Neuronal stem cell (in vitro differentiated cells): ENCODE results near the gene LMO1.

Experiments used
- DNase-seq: peaks from one replicate; pipeline ENCODE4 v3.0.0-alpha.2; 2013; ENCODE audit warnings: low spot score
- H2AFZ ChIP-seq: one replicate; pipeline ENCODE4 v1.6.1; 2013; ENCODE audit warnings: mild to moderate bottlenecking, low read length, inconsistent platforms
- H2AK5ac ChIP-seq: 2 replicates; pipeline ENCODE4 v1.6.1; 2013; ENCODE audit warnings: low read depth, mild to moderate bottlenecking, inconsistent platforms, low read length, moderate library complexity, mixed read lengths
- H2BK120ac ChIP-seq: 2 replicates; pipeline ENCODE4 v1.6.1; 2013; ENCODE audit warnings: low read depth, mild to moderate bottlenecking, inconsistent platforms, low read length, moderate library complexity, mixed read lengths
- H2BK12ac ChIP-seq: one replicate; pipeline ENCODE4 v1.6.1; 2013; ENCODE audit warnings: low read length, inconsistent platforms
- H2BK15ac ChIP-seq: 2 replicates; pipeline ENCODE4 v1.6.1; 2013; ENCODE audit warnings: mild to moderate bottlenecking, low read length, inconsistent platforms, mixed read lengths
- H2BK5ac ChIP-seq: one replicate; pipeline ENCODE4 v1.6.1; 2013; ENCODE audit warnings: inconsistent platforms, mild to moderate bottlenecking, low read length, moderate library complexity
- H3K14ac ChIP-seq: one replicate; pipeline ENCODE4 v1.6.1; 2013; ENCODE audit warnings: low read length, inconsistent platforms
- H3K18ac ChIP-seq: 2 replicates; pipeline ENCODE4 v1.6.1; 2013; ENCODE audit warnings: low read length, inconsistent platforms
- H3K23ac ChIP-seq: 2 replicates; pipeline ENCODE4 v1.6.1; 2013; ENCODE audit warnings: low read depth, mild to moderate bottlenecking, mixed read lengths, low read length, inconsistent platforms; ENCODE audit not compliant: poor library complexity
- H3K27ac ChIP-seq: replicated peaks from 3 replicates; pipeline ENCODE4 v1.5.1; 2013; ENCODE audit warnings: low read length, inconsistent platforms
- H3K27me3 ChIP-seq, 3 experiments: 2 replicates each; pipeline ENCODE4 v1.6.1; 2013; ENCODE audit warnings: low read length in 3 of 3, mild to moderate bottlenecking in 2 of 3, inconsistent platforms in 1 of 3, low read depth in 1 of 3, mixed read lengths in 1 of 3, moderate library complexity in 1 of 3; ENCODE audit not compliant: control insufficient read depth in 3 of 3, insufficient read depth in 3 of 3
- H3K36me3 ChIP-seq, 2 donors: replicated peaks in 1 of 2; 2 replicates each; pipeline ENCODE4 v1.6.1; 2013; ENCODE audit warnings: low read length in 2 of 2; ENCODE audit not compliant: control insufficient read depth in 2 of 2, insufficient read depth in 2 of 2
- H3K4ac ChIP-seq: 2 replicates; pipeline ENCODE4 v1.6.1; 2013; ENCODE audit warnings: inconsistent platforms, mild to moderate bottlenecking, low read length, moderate library complexity
- H3K4me1 ChIP-seq, 2 donors: 1 replicate in 1 of 2; 2 replicates in 1 of 2; pipeline ENCODE4 v1.6.1; 2013; ENCODE audit warnings: low read length in 2 of 2, low read depth in 1 of 2; ENCODE audit not compliant: control insufficient read depth in 2 of 2, insufficient read depth in 1 of 2
- H3K4me2 ChIP-seq: one replicate; pipeline ENCODE4 v1.6.1; 2013; ENCODE audit warnings: mild to moderate bottlenecking, low read length, inconsistent platforms; ENCODE audit not compliant: insufficient read depth, poor library complexity, severe bottlenecking
- H3K4me3 ChIP-seq, 2 donors: 2 replicates each; pipeline ENCODE4 v1.5.1; 2013; ENCODE audit warnings: low read length in 2 of 2, mild to moderate bottlenecking in 2 of 2, inconsistent platforms in 1 of 2, moderate library complexity in 1 of 2
- H3K79me1 ChIP-seq: one replicate; pipeline ENCODE4 v1.6.1; 2013; ENCODE audit warnings: low read depth, mild to moderate bottlenecking, inconsistent platforms, low read length, moderate library complexity
- H3K9ac ChIP-seq: one replicate; pipeline ENCODE4 v1.6.1; 2013; ENCODE audit warnings: mild to moderate bottlenecking, low read depth, low read length, inconsistent platforms; ENCODE audit not compliant: poor library complexity
- H3K9me3 ChIP-seq, 2 donors: replicated peaks in 1 of 2; 2 replicates each; pipeline versions ENCODE3 to v1.6.1; 2013; ENCODE audit warnings: low read length in 2 of 2, mild to moderate bottlenecking in 2 of 2, inconsistent platforms in 1 of 2, low read depth in 1 of 2, mixed read lengths in 1 of 2, moderate library complexity in 1 of 2; ENCODE audit not compliant: control insufficient read depth in 2 of 2, insufficient read depth in 1 of 2
- H4K8ac ChIP-seq: one replicate; pipeline ENCODE4 v1.6.1; 2013; ENCODE audit warnings: low read depth, mild to moderate bottlenecking, inconsistent platforms, low read length, moderate library complexity
- H4K91ac ChIP-seq: one replicate; pipeline ENCODE4 v1.6.1; 2013; ENCODE audit warnings: low read length, low read depth, mild to moderate bottlenecking, inconsistent platforms; ENCODE audit not compliant: poor library complexity
- WGBS, 2 donors: extraction: QIAGEN DNeasy Blood & Tissue Kit; methylation state at CpG; one replicate each; pipeline ENCODE4 v1.1.7; 2013; ENCODE audit warnings: missing lambda C conversion rate in 2 of 2, mixed read lengths in 1 of 2; ENCODE audit not compliant: insufficient read length in 2 of 2, insufficient replicate concordance in 1 of 2; ENCODE audit errors: extremely low coverage in 2 of 2; 5-methylcytosine and 5-hydroxymethylcytosine counted together

Gene LMO1

GRCh38 chr11:8237453-8237852 lies 26.2 kb downstream of the LMO1 start:
- Histone ChIP-seq H3K27ac (no peak overlapping the region), H2BK15ac (peak overlapping the region; percentile 62), H3K9ac (peak overlapping the region; percentile 25), H3K27me3 (peaks cover 0 to 25% (median 0%) of the 10 kb centered on the region in 3 experiments), H2AK5ac (peak overlapping the region; percentile 46), H3K4me2 (no peak overlapping the region), H3K23ac (no peak overlapping the region), H3K4me1 (peaks cover 7 to 14% of the 10 kb centered on the region in 2 donors), H4K8ac (peak overlapping the region; percentile 75), H3K4ac (no peak overlapping the region), H2BK5ac (no peak overlapping the region), H3K18ac (peak overlapping the region; percentile 86), H3K79me1 (no peaks in the 10 kb centered on the region), H3K36me3 (no peaks in the 10 kb centered on the region), H3K4me3 (no peak overlapping the region), H2AFZ (no peak overlapping the region), H2BK12ac (no peak overlapping the region), H3K9me3 (peaks cover 0 to 4% of the 10 kb centered on the region in 2 donors), H4K91ac (no peak overlapping the region), H3K14ac (no peak overlapping the region), H2BK120ac (no peak overlapping the region)
- no CpG with 5 or more reads among the region's 10 CpGs for WGBS, 2 donors
- no peak for DNase-seq

GRCh38 chr11:8235925-8236324 lies 27.8 kb downstream of the LMO1 start:
- Histone ChIP-seq H4K8ac (no peak overlapping the region), H3K9ac (no peak overlapping the region), H4K91ac (no peak overlapping the region), H3K27ac (no peak overlapping the region), H3K14ac (no peak overlapping the region), H3K79me1 (peaks cover 4% of the 10 kb centered on the region), H3K9me3 (no peaks in the 10 kb centered on the region), H3K4me2 (no peak overlapping the region), H2BK120ac (no peak overlapping the region), H3K18ac (no peak overlapping the region), H2AFZ (no peak overlapping the region), H2AK5ac (no peak overlapping the region), H3K27me3 (peaks cover 0 to 39% (median 0%) of the 10 kb centered on the region in 3 experiments), H3K23ac (no peak overlapping the region), H2BK15ac (no peak overlapping the region), H3K36me3 (no peaks in the 10 kb centered on the region), H2BK5ac (no peak overlapping the region), H3K4me1 (peaks cover 0 to 8% of the 10 kb centered on the region in 2 donors), H3K4me3 (no peak overlapping the region), H3K4ac (no peak overlapping the region), H2BK12ac (no peak overlapping the region)
- DNase-seq = no peak
- no CpG with 5 or more reads among the region's 4 CpGs for WGBS, 2 donors

- Histone ChIP-seq H3K9ac (no peak overlapping the region), H4K91ac (no peak overlapping the region), H3K23ac (no peak overlapping the region), H3K9me3 (no peaks in the 10 kb centered on the region), H3K4ac (no peak overlapping the region), H3K14ac (no peak overlapping the region), H2AK5ac (peak overlapping the region; percentile 89), H2BK120ac (no peak overlapping the region), H2BK15ac (no peak overlapping the region), H2BK5ac (no peak overlapping the region), H3K79me1 (peaks cover 4% of the 10 kb centered on the region), H2BK12ac (no peak overlapping the region), H3K4me2 (no peak overlapping the region), H3K27ac (no peak overlapping the region), H3K4me1 (peaks cover 0 to 8% of the 10 kb centered on the region in 2 donors), H3K18ac (peak overlapping the region; percentile 18), H3K27me3 (peaks cover 0 to 47% (median 0%) of the 10 kb centered on the region in 3 experiments), H4K8ac (no peak overlapping the region), H3K36me3 (no peaks in the 10 kb centered on the region), H2AFZ (no peak overlapping the region), H3K4me3 (no peak overlapping the region)
- WGBS, 2 donors = no CpG with 5 or more reads among the region's 3 CpGs
- DNase-seq = no peak
Observed at GRCh38 chr11:8234910-8235309, 28.8 kb downstream of the LMO1 start.

GRCh38 chr11:8234425-8234821 lies 29.3 kb downstream of the LMO1 start:
- Histone ChIP-seq H2BK120ac (no peak overlapping the region), H3K79me1 (peaks cover 4% of the 10 kb centered on the region), H3K27me3 (peaks cover 0 to 48% (median 0%) of the 10 kb centered on the region in 3 experiments), H3K18ac (peak overlapping the region; percentile 40), H3K27ac (no peak overlapping the region), H4K91ac (no peak overlapping the region), H2AK5ac (peak overlapping the region; percentile 89), H3K36me3 (no peaks in the 10 kb centered on the region), H2AFZ (no peak overlapping the region), H3K4me1 (peaks cover 0 to 8% of the 10 kb centered on the region in 2 donors), H2BK15ac (no peak overlapping the region), H4K8ac (no peak overlapping the region), H3K9me3 (no peaks in the 10 kb centered on the region), H3K4me3 (no peak overlapping the region), H2BK5ac (no peak overlapping the region), H3K23ac (no peak overlapping the region), H3K14ac (peak overlapping the region; percentile 47), H3K4me2 (no peak overlapping the region), H3K9ac (peak overlapping the region; percentile 14), H2BK12ac (peak overlapping the region; percentile 79), H3K4ac (no peak overlapping the region)
- no CpG with 5 or more reads among the region's 5 CpGs for WGBS, 2 donors
- no peak for DNase-seq
